ENCODE results near the gene FEZ2. TPM values are rescaled to one million over a fixed set of nuclear protein-coding genes. Genes with fewer than 3 reads are reported as not detected.

Gene FEZ2
- total RNA-seq, 1 experiment from 2014 or later = 52.6 TPM

DNA sequence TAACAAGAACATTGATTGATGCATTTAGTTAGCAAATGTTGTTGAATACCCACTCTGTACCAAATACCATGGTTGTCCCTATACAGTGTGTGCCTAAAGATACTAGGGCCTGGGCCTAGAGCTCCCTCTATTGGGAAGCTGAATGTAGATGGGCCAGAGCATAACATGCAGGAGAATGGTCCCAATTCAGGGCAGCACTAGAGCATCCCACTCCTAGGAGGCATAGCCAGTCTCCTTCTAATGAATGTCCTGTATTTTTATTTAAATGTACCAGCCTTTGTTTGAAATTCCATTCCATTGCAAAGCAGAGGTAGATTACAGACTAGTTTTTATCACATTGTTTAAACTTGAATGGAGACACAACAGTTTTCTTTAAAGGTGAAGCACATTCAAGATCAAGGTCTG, 90.6 kb downstream of the FEZ2 start:
- intact Hi-C loops (cut with micrococcal nuclease) = loop anchor here (1.0 kb wide), 1 partner anchor 155 kb away; no protein-coding TSS in a partner anchor
- H3K9me3 ChIP-seq (ENCODE audit: low read length) = no peaks in the 10 kb centered on the region
- POLR2A ChIA-PET (ENCODE audit: unreplicated experiment) = no interaction called here
- H3K4me1 ChIP-seq (ENCODE audit: insufficient read depth, low read length) = peaks cover 30% of the 10 kb centered on the region
- H3K27ac ChIP-seq (ENCODE audit: low read length) = no peak overlapping the region
- H3K27me3 ChIP-seq (ENCODE audit: low read length) = no peaks in the 10 kb centered on the region
- CTCF ChIA-PET = interaction anchor here (0.6 to 1.6 kb wide), 4 partner anchors 48 to 193 kb away, joined by 3 to 6 read pairs (median 4); no protein-coding TSS in a partner anchor
- no peaks in the 10 kb centered on the region for H3K79me2 ChIP-seq (ENCODE audit: low read length)
- H3K4me2 ChIP-seq (ENCODE audit: low read length) = no peak overlapping the region
- TF ChIP-seq, protein P1, sequence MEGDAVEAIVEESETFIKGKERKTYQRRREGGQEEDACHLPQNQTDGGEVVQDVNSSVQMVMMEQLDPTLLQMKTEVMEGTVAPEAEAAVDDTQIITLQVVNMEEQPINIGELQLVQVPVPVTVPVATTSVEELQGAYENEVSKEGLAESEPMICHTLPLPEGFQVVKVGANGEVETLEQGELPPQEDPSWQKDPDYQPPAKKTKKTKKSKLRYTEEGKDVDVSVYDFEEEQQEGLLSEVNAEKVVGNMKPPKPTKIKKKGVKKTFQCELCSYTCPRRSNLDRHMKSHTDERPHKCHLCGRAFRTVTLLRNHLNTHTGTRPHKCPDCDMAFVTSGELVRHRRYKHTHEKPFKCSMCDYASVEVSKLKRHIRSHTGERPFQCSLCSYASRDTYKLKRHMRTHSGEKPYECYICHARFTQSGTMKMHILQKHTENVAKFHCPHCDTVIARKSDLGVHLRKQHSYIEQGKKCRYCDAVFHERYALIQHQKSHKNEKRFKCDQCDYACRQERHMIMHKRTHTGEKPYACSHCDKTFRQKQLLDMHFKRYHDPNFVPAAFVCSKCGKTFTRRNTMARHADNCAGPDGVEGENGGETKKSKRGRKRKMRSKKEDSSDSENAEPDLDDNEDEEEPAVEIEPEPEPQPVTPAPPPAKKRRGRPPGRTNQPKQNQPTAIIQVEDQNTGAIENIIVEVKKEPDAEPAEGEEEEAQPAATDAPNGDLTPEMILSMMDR (conservative IDR thresholded peaks at IDR 0.05; ENCODE audit: low read depth, low read length) = peak; percentile 95
- TF ChIP-seq EZH2 (IDR thresholded peaks at IDR 0.05; ENCODE audit: low read length, unreplicated experiment) = no peak
- H3K36me3 ChIP-seq (ENCODE audit: low read depth, low read length) = peaks cover 22% of the 10 kb centered on the region
- H4K20me1 ChIP-seq (ENCODE audit: low read length) = no peaks in the 10 kb centered on the region
- no peak overlapping the region for H3K9ac ChIP-seq (ENCODE audit: low read length)
- H3F3A ChIP-seq (ENCODE audit: low read length, unreplicated experiment) = no peaks in the 10 kb centered on the region
- peak; percentile 72 for ATAC-seq
- no peak overlapping the region for H3K4me3 ChIP-seq (ENCODE audit: low read length)
- H2AFZ ChIP-seq (ENCODE audit: low read length) = no peak overlapping the region
- peak; percentile 78 for DNase-seq
- no peaks in the 10 kb centered on the region for H3K9me2 ChIP-seq (replicated peaks; ENCODE audit: low read length)
- BruUV-seq (replicated peaks) = no TSS peak

Other genes with a start within 250 kb of the FEZ2 start
- 70.7 and 85.7 TPM in 2 replicates for gene CRIM1, start 242.4 kb downstream of the FEZ2 start, total RNA-seq (2014; rRNA removed)
- not detected in 2 replicates for gene VIT, start 98.5 kb upstream of the FEZ2 start, total RNA-seq (2014; rRNA removed)